GM12874 (cell line): Measurements from ENCODE around the gene COL20A1.
A peak's percentile ranks its signal among the peaks of the same experiment; 100 is the strongest.

ENCODE experiments used
- CTCF ChIP-seq: IDR thresholded peaks from 2 replicates; pipeline ENCODE4 v1.5.1; 2011; ENCODE audit warnings: low read depth, mild to moderate bottlenecking, control low read depth, low read length, moderate library complexity; ENCODE audit not compliant: insufficient read depth

COL20A1 gene

GRCh38 chr20:63306673-63307537 lies 13.9 kb downstream of the COL20A1 start:
- no peak for TF ChIP-seq CTCF

GRCh38 chr20:63307538-63308217 lies 14.7 kb downstream of the COL20A1 start:
- no peak for TF ChIP-seq CTCF

GRCh38 chr20:63308218-63308911 lies 15.4 kb downstream of the COL20A1 start:
- TF ChIP-seq CTCF = no peak

- peak; percentile 64 for TF ChIP-seq CTCF
Measured at GRCh38 chr20:63309261-63310071, 16.5 kb downstream of the COL20A1 start.

GRCh38 chr20:63310265-63310991 lies 17.4 kb downstream of the COL20A1 start:
- TF ChIP-seq CTCF = no peak

- TF ChIP-seq CTCF = no peak
Measured at GRCh38 chr20:63311186-63311832, 18.3 kb downstream of the COL20A1 start.
